Measurements from ENCODE around the gene RSL1D1. TPM values are rescaled to one million over a fixed set of nuclear protein-coding genes. Genes with fewer than 3 reads are reported as not detected.

RSL1D1 gene
- polyA plus RNA-seq, 1 of the 3 experiments (the other 2 are of a cell fraction) = 38.0 TPM

DNA sequence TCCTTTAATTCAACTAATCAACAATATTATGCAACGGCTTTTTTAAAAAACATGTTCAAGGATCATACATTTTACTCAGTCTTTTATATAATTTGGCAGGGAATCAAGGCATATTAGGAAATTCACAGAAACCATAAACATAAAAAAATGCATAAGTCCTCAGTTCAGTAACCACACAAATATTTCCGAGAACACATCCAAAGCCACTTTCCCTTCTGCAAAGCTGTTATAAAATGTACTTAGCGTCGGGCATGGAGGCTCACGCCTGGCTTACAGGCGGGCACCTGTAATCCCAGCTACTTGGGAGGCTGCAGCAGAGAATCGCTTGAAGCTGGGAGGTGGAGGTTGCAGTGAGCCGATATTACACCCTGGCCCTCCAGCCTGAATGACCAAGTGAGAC, 44.6 kb downstream of the RSL1D1 start (continued):
- TF ChIP-seq SIN3A (IDR thresholded peaks at IDR 0.05; ENCODE audit: borderline replicate concordance, low read depth, low read length) = no peak
- TF ChIP-seq, protein P1, sequence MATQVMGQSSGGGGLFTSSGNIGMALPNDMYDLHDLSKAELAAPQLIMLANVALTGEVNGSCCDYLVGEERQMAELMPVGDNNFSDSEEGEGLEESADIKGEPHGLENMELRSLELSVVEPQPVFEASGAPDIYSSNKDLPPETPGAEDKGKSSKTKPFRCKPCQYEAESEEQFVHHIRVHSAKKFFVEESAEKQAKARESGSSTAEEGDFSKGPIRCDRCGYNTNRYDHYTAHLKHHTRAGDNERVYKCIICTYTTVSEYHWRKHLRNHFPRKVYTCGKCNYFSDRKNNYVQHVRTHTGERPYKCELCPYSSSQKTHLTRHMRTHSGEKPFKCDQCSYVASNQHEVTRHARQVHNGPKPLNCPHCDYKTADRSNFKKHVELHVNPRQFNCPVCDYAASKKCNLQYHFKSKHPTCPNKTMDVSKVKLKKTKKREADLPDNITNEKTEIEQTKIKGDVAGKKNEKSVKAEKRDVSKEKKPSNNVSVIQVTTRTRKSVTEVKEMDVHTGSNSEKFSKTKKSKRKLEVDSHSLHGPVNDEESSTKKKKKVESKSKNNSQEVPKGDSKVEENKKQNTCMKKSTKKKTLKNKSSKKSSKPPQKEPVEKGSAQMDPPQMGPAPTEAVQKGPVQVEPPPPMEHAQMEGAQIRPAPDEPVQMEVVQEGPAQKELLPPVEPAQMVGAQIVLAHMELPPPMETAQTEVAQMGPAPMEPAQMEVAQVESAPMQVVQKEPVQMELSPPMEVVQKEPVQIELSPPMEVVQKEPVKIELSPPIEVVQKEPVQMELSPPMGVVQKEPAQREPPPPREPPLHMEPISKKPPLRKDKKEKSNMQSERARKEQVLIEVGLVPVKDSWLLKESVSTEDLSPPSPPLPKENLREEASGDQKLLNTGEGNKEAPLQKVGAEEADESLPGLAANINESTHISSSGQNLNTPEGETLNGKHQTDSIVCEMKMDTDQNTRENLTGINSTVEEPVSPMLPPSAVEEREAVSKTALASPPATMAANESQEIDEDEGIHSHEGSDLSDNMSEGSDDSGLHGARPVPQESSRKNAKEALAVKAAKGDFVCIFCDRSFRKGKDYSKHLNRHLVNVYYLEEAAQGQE (IDR thresholded peaks at IDR 0.05; ENCODE audit: low read depth, low read length) = no peak
- no peak for TF ChIP-seq NFIC (IDR thresholded peaks at IDR 0.05; ENCODE audit: borderline replicate concordance)

DNA sequence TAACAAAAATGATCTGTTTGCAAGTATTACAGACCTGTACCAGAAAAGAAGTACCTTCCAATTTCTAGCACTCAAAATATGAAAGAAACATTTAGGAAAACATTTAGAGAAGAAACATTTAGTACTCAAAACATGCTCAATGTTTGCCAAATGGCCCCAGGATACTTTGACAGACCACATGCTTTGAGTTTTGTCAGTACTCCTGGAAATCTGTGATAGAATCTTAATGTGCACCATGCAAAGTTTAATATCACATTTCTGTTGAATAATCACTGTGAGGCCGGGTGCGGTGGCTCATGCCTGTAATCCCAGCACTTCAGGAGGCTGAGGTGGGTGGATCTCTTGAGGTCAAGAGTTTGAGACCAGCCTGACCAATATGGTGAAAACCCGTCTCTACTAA, 45.8 kb downstream of the RSL1D1 start:
- no peak for DNase-seq
- no peak overlapping the region for H3K4me3 ChIP-seq (ENCODE audit: low read depth in 2 of 2, low read length in 1 of 2)
- H4K20me1 ChIP-seq (ENCODE audit: insufficient read depth) = no peaks in the 10 kb centered on the region
- peaks cover 15% of the 10 kb centered on the region for H3F3A ChIP-seq (replicated peaks; ENCODE audit: insufficient read depth)
- no peak overlapping the region for H3K9ac ChIP-seq
- H3K9me3 ChIP-seq = no peaks in the 10 kb centered on the region
- H3K27ac ChIP-seq (ENCODE audit: low read depth in 2 of 2, low read length in 1 of 2) = no peak overlapping the region
- no peaks in the 10 kb centered on the region; the same call in 1 of the 2 replicates for H3K79me2 ChIP-seq (ENCODE audit: insufficient read depth)
- CTCF ChIA-PET = no interaction called here
- no peaks in the 10 kb centered on the region for H3K36me3 ChIP-seq (replicated peaks in 1 of 2; ENCODE audit: control insufficient read depth in 1 of 2, insufficient read depth in 2 of 2, low read length in 1 of 2)
- TF ChIP-seq TEAD4 (IDR thresholded peaks at IDR 0.05; ENCODE audit: borderline replicate concordance, insufficient read depth) (no peak), MXI1 (IDR thresholded peaks at IDR 0.05; ENCODE audit: low read depth, low read length) (peak; percentile 49; the same call in 1 of the 2 replicates), GATA2 (CRISPR knock-in tag; IDR thresholded peaks at IDR 0.05) (peak; percentile 50)
- WGBS (ENCODE audit: low lambda C conversion rate) = 63% methylated on average over 3 of the region's 3 CpGs
- peaks cover 3 to 5% of the 10 kb centered on the region in 2 experiments; a peak in 2 of 4 replicates for H3K4me1 ChIP-seq (ENCODE audit: control insufficient read depth in 1 of 2, insufficient read depth in 2 of 2, low read depth in 1 of 2, low read length in 1 of 2)
- no peak overlapping the region for H2AFZ ChIP-seq (ENCODE audit: low read depth)
- H3K4me2 ChIP-seq = no peak overlapping the region
- H3K9me2 ChIP-seq = no peaks in the 10 kb centered on the region
- no peaks in the 10 kb centered on the region for H3K27me3 ChIP-seq (ENCODE audit: insufficient read depth)
- POLR2A ChIA-PET = no interaction called here

DNA sequence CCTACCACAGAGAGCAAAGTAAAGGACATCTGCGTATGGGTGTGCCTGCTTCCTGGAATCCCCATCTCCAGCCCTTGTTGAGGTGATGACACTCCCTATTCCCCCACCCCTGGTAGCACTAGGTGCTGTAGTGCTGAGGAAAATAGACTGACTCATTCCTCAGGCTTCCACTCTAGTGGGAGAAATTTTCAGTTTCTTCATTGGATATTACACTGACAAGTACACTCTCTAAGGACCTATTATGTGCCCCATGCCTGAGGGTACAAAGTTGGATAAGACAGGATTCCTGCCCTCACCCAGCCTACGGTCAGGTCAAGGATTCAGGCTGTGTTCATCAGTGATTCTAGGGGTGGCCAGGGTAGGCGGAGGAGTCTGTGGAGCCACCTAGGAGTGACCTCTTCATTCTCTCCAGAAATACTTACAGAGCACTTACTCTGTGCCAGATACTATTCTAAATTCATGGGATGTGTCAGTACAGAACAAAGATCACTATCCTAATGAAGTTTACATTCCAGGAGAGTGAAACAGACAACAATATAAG, 49.8 kb downstream of the RSL1D1 start:
- Histone ChIP-seq H3K4me3 (ENCODE audit: low read depth in 2 of 2, low read length in 1 of 2) (no peak overlapping the region), H3K4me2 (peak overlapping the region; percentile 44), H3K27ac (ENCODE audit: low read depth in 2 of 2, low read length in 1 of 2) (peak overlapping the region in 1 of 2 experiments; percentile 54; a peak in 2 of 4 replicates), H3K9me3 (no peaks in the 10 kb centered on the region), H3K9ac (no peak overlapping the region), H3K9me2 (no peaks in the 10 kb centered on the region), H3K79me2 (ENCODE audit: insufficient read depth) (peaks cover 27% of the 10 kb centered on the region), H4K20me1 (ENCODE audit: insufficient read depth) (no peaks in the 10 kb centered on the region), H3K4me1 (ENCODE audit: control insufficient read depth in 1 of 2, insufficient read depth in 2 of 2, low read depth in 1 of 2, low read length in 1 of 2) (peaks cover 10 to 15% of the 10 kb centered on the region in 2 experiments; a peak in 2 of 4 replicates), H3K27me3 (ENCODE audit: insufficient read depth) (no peaks in the 10 kb centered on the region), H2AFZ (ENCODE audit: low read depth) (no peak overlapping the region), H3K36me3 (replicated peaks in 1 of 2; ENCODE audit: control insufficient read depth in 1 of 2, insufficient read depth in 2 of 2, low read length in 1 of 2) (no peaks in the 10 kb centered on the region), H3F3A (replicated peaks; ENCODE audit: insufficient read depth) (peaks cover 23% of the 10 kb centered on the region)
- POLR2A ChIA-PET = no interaction called here
- WGBS (ENCODE audit: low lambda C conversion rate) = 78% methylated on average over 3 of the region's 3 CpGs
- no peak for DNase-seq
- TF ChIP-seq, protein P2, sequence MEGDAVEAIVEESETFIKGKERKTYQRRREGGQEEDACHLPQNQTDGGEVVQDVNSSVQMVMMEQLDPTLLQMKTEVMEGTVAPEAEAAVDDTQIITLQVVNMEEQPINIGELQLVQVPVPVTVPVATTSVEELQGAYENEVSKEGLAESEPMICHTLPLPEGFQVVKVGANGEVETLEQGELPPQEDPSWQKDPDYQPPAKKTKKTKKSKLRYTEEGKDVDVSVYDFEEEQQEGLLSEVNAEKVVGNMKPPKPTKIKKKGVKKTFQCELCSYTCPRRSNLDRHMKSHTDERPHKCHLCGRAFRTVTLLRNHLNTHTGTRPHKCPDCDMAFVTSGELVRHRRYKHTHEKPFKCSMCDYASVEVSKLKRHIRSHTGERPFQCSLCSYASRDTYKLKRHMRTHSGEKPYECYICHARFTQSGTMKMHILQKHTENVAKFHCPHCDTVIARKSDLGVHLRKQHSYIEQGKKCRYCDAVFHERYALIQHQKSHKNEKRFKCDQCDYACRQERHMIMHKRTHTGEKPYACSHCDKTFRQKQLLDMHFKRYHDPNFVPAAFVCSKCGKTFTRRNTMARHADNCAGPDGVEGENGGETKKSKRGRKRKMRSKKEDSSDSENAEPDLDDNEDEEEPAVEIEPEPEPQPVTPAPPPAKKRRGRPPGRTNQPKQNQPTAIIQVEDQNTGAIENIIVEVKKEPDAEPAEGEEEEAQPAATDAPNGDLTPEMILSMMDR (IDR thresholded peaks at IDR 0.05) = no peak
- TF ChIP-seq NRF1 (IDR thresholded peaks at IDR 0.05; ENCODE audit: low read depth, low read length) = no peak
- no peak for TF ChIP-seq SMC3 (IDR thresholded peaks at IDR 0.05; ENCODE audit: low read depth, low read length)
- TF ChIP-seq, protein P3, sequence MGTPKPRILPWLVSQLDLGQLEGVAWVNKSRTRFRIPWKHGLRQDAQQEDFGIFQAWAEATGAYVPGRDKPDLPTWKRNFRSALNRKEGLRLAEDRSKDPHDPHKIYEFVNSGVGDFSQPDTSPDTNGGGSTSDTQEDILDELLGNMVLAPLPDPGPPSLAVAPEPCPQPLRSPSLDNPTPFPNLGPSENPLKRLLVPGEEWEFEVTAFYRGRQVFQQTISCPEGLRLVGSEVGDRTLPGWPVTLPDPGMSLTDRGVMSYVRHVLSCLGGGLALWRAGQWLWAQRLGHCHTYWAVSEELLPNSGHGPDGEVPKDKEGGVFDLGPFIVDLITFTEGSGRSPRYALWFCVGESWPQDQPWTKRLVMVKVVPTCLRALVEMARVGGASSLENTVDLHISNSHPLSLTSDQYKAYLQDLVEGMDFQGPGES (IDR thresholded peaks at IDR 0.05; ENCODE audit: low read depth, low read length) = no peak
- TF ChIP-seq RCOR1 (IDR thresholded peaks at IDR 0.05; ENCODE audit: low read length) = no peak
- TF ChIP-seq, protein P1 (IDR thresholded peaks at IDR 0.05; ENCODE audit: low read depth, low read length) = no peak
- TF ChIP-seq RFX5 (IDR thresholded peaks at IDR 0.05; ENCODE audit: low read length) = no peak
- TF ChIP-seq TCF12 (IDR thresholded peaks at IDR 0.05) = no peak
- no peak for TF ChIP-seq ELF1 (IDR thresholded peaks at IDR 0.05)
- CTCF ChIA-PET = no interaction called here
